ENCODE measurements around the gene MAD1L1.
"Not testable (repeated sequence)": the region's sequence is repeated elsewhere in the genome, so short reads cannot be mapped to it uniquely, and the experiment has no call there.

MAD1L1 gene

GRCh38 chr7:2002561-2003450 lies 229.9 kb downstream of the MAD1L1 start:
- DNase-seq (ENCODE audit: low read depth), result no peak

- DNase-seq (ENCODE audit: low read depth), result no peak
These were observed 230.9 kb downstream of the MAD1L1 start for GRCh38 chr7:2001601-2002442.

GRCh38 chr7:2000746-2001321 lies 231.9 kb downstream of the MAD1L1 start:
- no peak for DNase-seq (ENCODE audit: low read depth)

GRCh38 chr7:2000153-2000687 lies 232.5 kb downstream of the MAD1L1 start:
- no peak for DNase-seq (ENCODE audit: low read depth)

GRCh38 chr7:1999278-1999984 lies 233.3 kb downstream of the MAD1L1 start:
- DNase-seq (ENCODE audit: low read depth), result no peak

- DNase-seq (ENCODE audit: low read depth), result no peak
These were observed 234.6 kb downstream of the MAD1L1 start for GRCh38 chr7:1998146-1998545.

GRCh38 chr7:1997537-1998076 lies 235.1 kb downstream of the MAD1L1 start:
- DNase-seq (ENCODE audit: low read depth), result no peak

GRCh38 chr7:1996816-1997215 lies 235.9 kb downstream of the MAD1L1 start:
- DNase-seq (ENCODE audit: low read depth), result no peak

GRCh38 chr7:1995911-1996420 lies 236.8 kb downstream of the MAD1L1 start:
- not testable (repeated sequence) for DNase-seq (ENCODE audit: low read depth)

- no peak for DNase-seq (ENCODE audit: low read depth)
These were observed 237.3 kb downstream of the MAD1L1 start for GRCh38 chr7:1995426-1995825.

GRCh38 chr7:1994931-1995330 lies 237.8 kb downstream of the MAD1L1 start:
- no peak for DNase-seq (ENCODE audit: low read depth)

- no peak for DNase-seq (ENCODE audit: low read depth)
These were observed 238.7 kb downstream of the MAD1L1 start for GRCh38 chr7:1993776-1994740.

GRCh38 chr7:1993031-1993695 lies 239.6 kb downstream of the MAD1L1 start:
- no peak for DNase-seq (ENCODE audit: low read depth)

- DNase-seq (ENCODE audit: low read depth), result no peak
These were observed 240.2 kb downstream of the MAD1L1 start for GRCh38 chr7:1992554-1992953.

- no peak for DNase-seq (ENCODE audit: low read depth)
These were observed 242.6 kb downstream of the MAD1L1 start for GRCh38 chr7:1990001-1990670.

- DNase-seq (ENCODE audit: low read depth), result no peak
These were observed 243.5 kb downstream of the MAD1L1 start for GRCh38 chr7:1989049-1989860.

- DNase-seq (ENCODE audit: low read depth), result no peak
These were observed 244.2 kb downstream of the MAD1L1 start for GRCh38 chr7:1988533-1988930.
